K562 (cell line): ENCODE measurements around the gene FAM110D. TPM values are rescaled to one million over a fixed set of nuclear protein-coding genes. Genes with fewer than 3 reads are reported as not detected.

ENCODE experiments used
- ARID1B ChIP-seq: fragments of 450-650 bp; IDR thresholded peaks from 2 replicates; pipeline ENCODE4 v1.6.1; 2016; ENCODE audit warnings: antibody characterized with exemption, mild to moderate bottlenecking, inconsistent platforms
- DACH1 ChIP-seq: fragments of 450-650 bp; IDR thresholded peaks from 2 replicates; pipeline ENCODE4 v1.6.1; 2018; ENCODE audit not compliant: partially characterized antibody
- HDGF ChIP-seq: fragments of 450-650 bp; IDR thresholded peaks from 2 replicates; pipeline ENCODE4 v1.6.1; 2016
- HOXB6 ChIP-seq: fragments of 250-450 bp; sonication (Bioruptor Pico); IDR thresholded peaks from 2 replicates; pipeline ENCODE4 v1.5.1; 2022; ENCODE audit warnings: mild to moderate bottlenecking, borderline replicate concordance
- JUND ChIP-seq, 2 experiments: IDR thresholded peaks; 2 replicates in 1 of 2; 3 replicates in 1 of 2; pipeline ENCODE4 v1.6.1; 2011; ENCODE audit warnings: borderline replicate concordance in 2 of 2, low read depth in 2 of 2, low read length in 2 of 2, improper control_type of control experiment in 1 of 2, missing biosample characterization in 1 of 2, missing genetic modification characterization in 1 of 2, missing genetic modification reagents in 1 of 2
- NELFE ChIP-seq: IDR thresholded peaks from 2 replicates; pipeline ENCODE4 v1.6.1; 2011; ENCODE audit warnings: mild to moderate bottlenecking; ENCODE audit not compliant: insufficient read depth, insufficient read length
- NR3C1 ChIP-seq: sonication (generic); formaldehyde crosslinking; IDR thresholded peaks from 2 replicates; pipeline ENCODE4 v1.8.1; 2022; ENCODE audit warnings: missing genetic modification reagents
- PHF8 ChIP-seq: fragments of 200-600 bp; sonication (generic); IDR thresholded peaks from 2 replicates; pipeline ENCODE4 v1.6.1; 2012; ENCODE audit warnings: mixed run types, mild to moderate bottlenecking, inconsistent platforms, low read length, moderate library complexity, borderline replicate concordance
- POLR2G ChIP-seq: fragments of 200-400 bp; formaldehyde crosslinking; IDR thresholded peaks from 2 replicates; pipeline ENCODE4 v1.6.1; 2017; ENCODE audit warnings: low read depth, mild to moderate bottlenecking, antibody characterized with exemption, low read length, moderate library complexity
- TCFL5 ChIP-seq: fragments of 250-450 bp; sonication (Bioruptor Pico); conservative IDR thresholded peaks from 2 replicates; pipeline ENCODE4 v1.6.1; 2021; ENCODE audit warnings: mild to moderate bottlenecking, moderate library complexity, matching md5 sums
- TEAD1 ChIP-seq, 2 experiments: fragments of 450-650 bp in 1 of 2; sonication (generic) in 1 of 2; formaldehyde crosslinking; IDR thresholded peaks; 2 replicates each; pipeline versions ENCODE4 v1.4.0 to v1.8.0; 2020 to 2022; ENCODE audit warnings: mild to moderate bottlenecking in 2 of 2, missing genetic modification reagents in 1 of 2
- ZBTB8A ChIP-seq: fragments of 450-650 bp; IDR thresholded peaks from 2 replicates; pipeline ENCODE4 v1.6.1; 2018; ENCODE audit warnings: mild to moderate bottlenecking, moderate library complexity; ENCODE audit not compliant: partially characterized antibody
- ZKSCAN8 ChIP-seq: fragments of 200-800 bp; sonication (Bioruptor generic); IDR thresholded peaks from 2 replicates; pipeline ENCODE4 v1.6.1; 2016; ENCODE audit warnings: missing genetic modification characterization, missing compliant biosample characterization
- ZNF212 ChIP-seq: fragments of 450-650 bp; formaldehyde crosslinking; IDR thresholded peaks from 2 replicates; pipeline ENCODE4 v1.4.0; 2020; ENCODE audit warnings: mild to moderate bottlenecking
- ZNF3 ChIP-seq: fragments of 250-450 bp; sonication (Bioruptor Pico); IDR thresholded peaks from 2 replicates; pipeline ENCODE4 v1.5.0; 2021; ENCODE audit warnings: mild to moderate bottlenecking, moderate library complexity
- ZNF41 ChIP-seq: fragments of 250-450 bp; sonication (Bioruptor Pico); conservative IDR thresholded peaks from 2 replicates; pipeline ENCODE4 v1.4.0; 2020; ENCODE audit warnings: mild to moderate bottlenecking
- polyA plus RNA-seq, 8 experiments: library from polyadenylated mRNA; depleted of rRNA in 4 of 8; stranded (reverse) in 5 of 8; unstranded in 3 of 8; fragments of >200 nt; fragmentation: Nextera tagmentation in 2 of 8; fragmentation: Illumina TruSeq in 1 of 8; extraction: Ambion mirVana in 2 of 8; extraction: Trizol in 1 of 8; gene quantifications; 2 replicates each; pipeline versions ENCODE4 v1.2.1 to v1.2.3, GENCODE V29; 2011 to 2014; ENCODE audit warnings: inconsistent platforms in 1 of 8, missing spikeins in 1 of 8
- total RNA-seq, 7 experiments: library from RNA; depleted of rRNA in 6 of 7; stranded (reverse); fragments of >200 nt in 6 of 7; fragmentation: Illumina TruSeq in 2 of 7; extraction: Trizol in 2 of 7; gene quantifications; 2 replicates each; pipeline versions ENCODE4 v1.2.1 to v1.2.3, GENCODE V29; 2011 to 2021; ENCODE audit warnings: low replicate concordance in 1 of 7
- TF ChIP-seq, protein P1 (sequence below): IDR thresholded peaks from 2 replicates; pipeline ENCODE4 v1.6.1; 2016; ENCODE audit warnings: missing genetic modification characterization, missing compliant biosample characterization
- TF ChIP-seq, protein P2 (sequence below): fragments of 250-450 bp; sonication (Bioruptor Pico); IDR thresholded peaks from 2 replicates; pipeline ENCODE4 v1.5.0; 2021
- TF ChIP-seq, protein P3 (sequence below): fragments of 450-650 bp; IDR thresholded peaks from 2 replicates; pipeline ENCODE4 v1.6.1; 2017; ENCODE audit warnings: antibody characterized with exemption, mild to moderate bottlenecking
- TF ChIP-seq, protein P4 (sequence below): fragments of 250-450 bp; sonication (Bioruptor Pico); IDR thresholded peaks from 2 replicates; pipeline ENCODE4 v1.5.1; 2021; ENCODE audit warnings: mild to moderate bottlenecking

FAM110D gene
- total and polyA plus RNA-seq, 9 of the 15 experiments (the other 6 are each of a cell fraction or from before 2014, with no cell fraction given): 0.04 to 1.1 (median 0.33) TPM

DNA sequence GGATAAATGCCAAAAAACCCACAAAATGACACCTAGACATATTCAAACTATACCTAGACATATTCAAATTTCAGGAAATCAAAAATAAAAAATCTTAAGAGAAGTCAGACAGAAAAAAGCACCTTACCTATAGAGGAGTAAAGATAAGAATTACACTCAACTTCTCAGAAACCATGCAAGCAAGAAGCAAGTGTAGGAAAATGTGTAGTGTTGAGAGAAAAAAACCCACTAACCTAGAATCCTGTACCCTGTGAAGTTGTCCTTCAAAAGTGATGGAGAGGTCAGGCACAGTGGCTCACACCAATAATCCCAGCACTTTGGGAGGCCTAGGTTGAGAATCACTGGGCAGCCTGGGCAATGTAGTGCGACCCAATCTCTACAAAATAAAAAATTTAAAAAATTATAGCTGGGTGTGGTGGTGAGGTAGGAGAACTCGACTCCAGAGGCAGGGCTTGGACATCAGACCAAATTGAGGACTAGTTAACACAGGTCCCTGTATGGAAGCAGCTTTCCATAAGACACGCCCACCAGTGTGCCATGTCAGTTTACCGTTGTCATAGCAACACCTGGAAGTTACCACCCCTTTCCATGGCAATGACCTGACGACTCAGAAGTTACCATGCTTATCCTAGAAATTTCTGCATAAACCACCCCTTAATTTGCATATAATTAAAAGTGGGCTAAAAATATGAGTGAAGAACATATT is 26.6 kb upstream of the FAM110D start (continued):
- TF ChIP-seq, protein P1, sequence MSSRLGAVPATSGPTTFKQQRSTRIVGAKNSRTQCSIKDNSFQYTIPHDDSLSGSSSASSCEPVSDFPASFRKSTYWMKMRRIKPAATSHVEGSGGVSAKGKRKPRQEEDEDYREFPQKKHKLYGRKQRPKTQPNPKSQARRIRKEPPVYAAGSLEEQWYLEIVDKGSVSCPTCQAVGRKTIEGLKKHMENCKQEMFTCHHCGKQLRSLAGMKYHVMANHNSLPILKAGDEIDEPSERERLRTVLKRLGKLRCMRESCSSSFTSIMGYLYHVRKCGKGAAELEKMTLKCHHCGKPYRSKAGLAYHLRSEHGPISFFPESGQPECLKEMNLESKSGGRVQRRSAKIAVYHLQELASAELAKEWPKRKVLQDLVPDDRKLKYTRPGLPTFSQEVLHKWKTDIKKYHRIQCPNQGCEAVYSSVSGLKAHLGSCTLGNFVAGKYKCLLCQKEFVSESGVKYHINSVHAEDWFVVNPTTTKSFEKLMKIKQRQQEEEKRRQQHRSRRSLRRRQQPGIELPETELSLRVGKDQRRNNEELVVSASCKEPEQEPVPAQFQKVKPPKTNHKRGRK (tag): no peak
- TF ChIP-seq ZNF41 (CRISPR knock-in tag) (no peak), ZBTB8A (no peak), NELFE (no peak), ZNF3 (CRISPR knock-in tag) (no peak), POLR2G (no peak), PHF8 (no peak), JUND (IDR thresholded peaks at IDR 0.05; ENCODE audit: borderline replicate concordance, low read depth, low read length) (no peak), JUND (tag; IDR thresholded peaks at IDR 0.05; ENCODE audit: borderline replicate concordance, low read depth, low read length) (no peak), TEAD1 (CRISPR knock-in tag; IDR thresholded peaks at IDR 0.05) (peak in 1 of 2 experiments; percentile 51; a peak in 1 of 4 replicates), HDGF (no peak), HOXB6 (CRISPR knock-in tag) (no peak), ARID1B (0 out of 2 replicates have a peak, but pooled peaks have one; percentile 18), ZNF212 (no peak), TCFL5 (CRISPR knock-in tag) (no peak), NR3C1 (CRISPR knock-in tag) (no peak), DACH1 (no peak), ZKSCAN8 (CRISPR knock-in tag) (no peak)
- TF ChIP-seq, protein P2, sequence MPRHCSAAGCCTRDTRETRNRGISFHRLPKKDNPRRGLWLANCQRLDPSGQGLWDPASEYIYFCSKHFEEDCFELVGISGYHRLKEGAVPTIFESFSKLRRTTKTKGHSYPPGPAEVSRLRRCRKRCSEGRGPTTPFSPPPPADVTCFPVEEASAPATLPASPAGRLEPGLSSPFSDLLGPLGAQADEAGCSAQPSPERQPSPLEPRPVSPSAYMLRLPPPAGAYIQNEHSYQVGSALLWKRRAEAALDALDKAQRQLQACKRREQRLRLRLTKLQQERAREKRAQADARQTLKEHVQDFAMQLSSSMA (CRISPR knock-in tag): no peak
- TF ChIP-seq, protein P3, sequence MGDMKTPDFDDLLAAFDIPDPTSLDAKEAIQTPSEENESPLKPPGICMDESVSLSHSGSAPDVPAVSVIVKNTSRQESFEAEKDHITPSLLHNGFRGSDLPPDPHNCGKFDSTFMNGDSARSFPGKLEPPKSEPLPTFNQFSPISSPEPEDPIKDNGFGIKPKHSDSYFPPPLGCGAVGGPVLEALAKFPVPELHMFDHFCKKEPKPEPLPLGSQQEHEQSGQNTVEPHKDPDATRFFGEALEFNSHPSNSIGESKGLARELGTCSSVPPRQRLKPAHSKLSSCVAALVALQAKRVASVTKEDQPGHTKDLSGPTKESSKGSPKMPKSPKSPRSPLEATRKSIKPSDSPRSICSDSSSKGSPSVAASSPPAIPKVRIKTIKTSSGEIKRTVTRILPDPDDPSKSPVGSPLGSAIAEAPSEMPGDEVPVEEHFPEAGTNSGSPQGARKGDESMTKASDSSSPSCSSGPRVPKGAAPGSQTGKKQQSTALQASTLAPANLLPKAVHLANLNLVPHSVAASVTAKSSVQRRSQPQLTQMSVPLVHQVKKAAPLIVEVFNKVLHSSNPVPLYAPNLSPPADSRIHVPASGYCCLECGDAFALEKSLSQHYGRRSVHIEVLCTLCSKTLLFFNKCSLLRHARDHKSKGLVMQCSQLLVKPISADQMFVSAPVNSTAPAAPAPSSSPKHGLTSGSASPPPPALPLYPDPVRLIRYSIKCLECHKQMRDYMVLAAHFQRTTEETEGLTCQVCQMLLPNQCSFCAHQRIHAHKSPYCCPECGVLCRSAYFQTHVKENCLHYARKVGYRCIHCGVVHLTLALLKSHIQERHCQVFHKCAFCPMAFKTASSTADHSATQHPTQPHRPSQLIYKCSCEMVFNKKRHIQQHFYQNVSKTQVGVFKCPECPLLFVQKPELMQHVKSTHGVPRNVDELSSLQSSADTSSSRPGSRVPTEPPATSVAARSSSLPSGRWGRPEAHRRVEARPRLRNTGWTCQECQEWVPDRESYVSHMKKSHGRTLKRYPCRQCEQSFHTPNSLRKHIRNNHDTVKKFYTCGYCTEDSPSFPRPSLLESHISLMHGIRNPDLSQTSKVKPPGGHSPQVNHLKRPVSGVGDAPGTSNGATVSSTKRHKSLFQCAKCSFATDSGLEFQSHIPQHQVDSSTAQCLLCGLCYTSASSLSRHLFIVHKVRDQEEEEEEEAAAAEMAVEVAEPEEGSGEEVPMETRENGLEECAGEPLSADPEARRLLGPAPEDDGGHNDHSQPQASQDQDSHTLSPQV: 0 out of 2 replicates have a peak, but pooled peaks have one; percentile 30
- TF ChIP-seq, protein P4, sequence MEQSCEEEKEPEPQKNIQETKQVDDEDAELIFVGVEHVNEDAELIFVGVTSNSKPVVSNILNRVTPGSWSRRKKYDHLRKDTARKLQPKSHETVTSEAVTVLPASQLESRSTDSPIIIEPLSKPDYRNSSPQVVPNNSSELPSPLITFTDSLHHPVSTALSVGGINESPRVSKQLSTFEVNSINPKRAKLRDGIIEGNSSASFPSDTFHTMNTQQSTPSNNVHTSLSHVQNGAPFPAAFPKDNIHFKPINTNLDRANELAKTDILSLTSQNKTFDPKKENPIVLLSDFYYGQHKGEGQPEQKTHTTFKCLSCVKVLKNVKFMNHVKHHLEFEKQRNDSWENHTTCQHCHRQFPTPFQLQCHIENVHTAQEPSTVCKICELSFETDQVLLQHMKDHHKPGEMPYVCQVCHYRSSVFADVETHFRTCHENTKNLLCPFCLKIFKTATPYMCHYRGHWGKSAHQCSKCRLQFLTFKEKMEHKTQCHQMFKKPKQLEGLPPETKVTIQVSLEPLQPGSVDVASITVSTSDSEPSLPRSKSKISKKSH: no peak
